Muscle of leg (tissue), 11 donors: ENCODE measurements around the gene NANOS1. TPM values are rescaled to one million over a fixed set of nuclear protein-coding genes. Genes with fewer than 3 reads are reported as not detected.
"Not testable (repeated sequence)": the region's sequence is repeated elsewhere in the genome, so short reads cannot be mapped to it uniquely, and the experiment has no call there.

ENCODE experiments used
- DNase-seq: peaks from one replicate; pipeline ENCODE4 v3.0.0; 2013
- H3K27ac ChIP-seq: one replicate; pipeline ENCODE4 v1.5.1; 2013; ENCODE audit warnings: mild to moderate bottlenecking, low read length, control low read depth
- H3K27me3 ChIP-seq: one replicate; pipeline ENCODE4 v1.6.1; 2013; ENCODE audit warnings: low read length; ENCODE audit not compliant: control insufficient read depth, insufficient read depth
- H3K36me3 ChIP-seq: one replicate; pipeline ENCODE4 v1.6.1; 2013; ENCODE audit warnings: low read length; ENCODE audit not compliant: control insufficient read depth, insufficient read depth
- H3K4me1 ChIP-seq: one replicate; pipeline ENCODE4 v1.6.1; 2013; ENCODE audit warnings: low read length; ENCODE audit not compliant: control insufficient read depth, insufficient read depth
- H3K4me3 ChIP-seq: one replicate; pipeline ENCODE4 v1.5.1; 2013; ENCODE audit warnings: low read length, control low read depth
- H3K9me3 ChIP-seq: replicated peaks from 2 replicates; pipeline ENCODE4 v1.6.1; 2013; ENCODE audit warnings: low read depth, low read length; ENCODE audit not compliant: control insufficient read depth
- WGBS: methylation state at CpG from one replicate; pipeline ENCODE4 v1.1.5; 2013; ENCODE audit warnings: missing lambda C conversion rate; ENCODE audit not compliant: insufficient coverage; 5-methylcytosine and 5-hydroxymethylcytosine counted together
- polyA plus RNA-seq, 8 donors: library from polyadenylated mRNA; unstranded; fragments of 120-200 nt; gene quantifications; one replicate each; pipeline versions ENCODE4 v1.2.1 to v1.2.3, GENCODE V29; 2013; ENCODE audit warnings: inconsistent platforms in 1 of 8, low replicate concordance in 1 of 8; ENCODE audit not compliant: insufficient read length in 8 of 8, insufficient read depth in 1 of 8
- total RNA-seq: library from RNA; stranded (reverse); fragments of 120-200 nt; gene quantifications from one replicate; pipeline ENCODE4 v1.2.4, GENCODE V29; 2013

The NANOS1 gene
- total and polyA plus RNA-seq, 9 donors = 3.7 to 10.0 (median 5.8) TPM

DNA sequence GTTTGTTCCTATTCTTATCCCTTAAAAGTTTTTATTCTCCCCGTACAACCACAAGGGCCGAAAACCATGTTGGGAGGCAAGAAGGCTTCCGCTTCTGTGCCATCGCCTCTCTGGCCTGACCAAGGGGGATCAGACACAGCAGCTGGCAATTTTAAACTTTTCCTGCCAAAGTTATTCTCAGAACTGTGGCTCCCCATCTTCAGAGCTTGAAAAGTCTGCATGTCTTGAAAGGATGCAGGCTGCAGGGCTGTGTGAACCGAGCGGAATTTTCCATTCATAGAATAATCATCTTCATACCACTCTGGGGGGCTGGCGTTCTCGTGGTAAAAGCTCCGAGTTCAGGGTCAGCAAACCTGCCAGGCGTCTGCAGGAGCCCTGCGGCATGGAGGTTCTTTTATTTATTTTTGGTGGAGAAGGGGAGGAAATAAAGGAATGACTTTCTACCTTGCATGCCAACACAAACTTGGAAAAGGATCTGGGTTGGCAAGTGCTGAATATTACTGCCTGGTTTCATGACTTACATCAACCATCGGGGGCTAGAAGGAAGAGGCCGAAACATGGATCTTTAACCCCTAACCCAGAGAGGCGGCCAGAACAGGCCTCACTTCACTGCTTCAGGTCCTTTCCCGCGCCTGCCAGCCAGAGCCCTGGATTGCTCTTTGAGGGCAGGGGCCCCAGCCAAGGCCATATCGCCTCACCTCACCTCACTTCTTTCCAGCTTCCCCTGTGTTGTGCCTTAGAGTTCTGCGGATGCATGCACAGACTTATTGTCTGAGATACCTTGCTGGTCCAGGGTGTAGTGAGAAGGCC lies 3.0 kb upstream of the NANOS1 start:
- 71% methylated on average over 6 of the region's 18 CpGs for WGBS
- H3K9me3 ChIP-seq = no peaks in the 10 kb centered on the region
- peaks cover 32% of the 10 kb centered on the region for H3K4me1 ChIP-seq
- DNase-seq = no peak
- no peak overlapping the region for H3K27ac ChIP-seq
- no peaks in the 10 kb centered on the region for H3K36me3 ChIP-seq
- H3K4me3 ChIP-seq = no peak overlapping the region
- H3K27me3 ChIP-seq = peaks cover 3% of the 10 kb centered on the region

GRCh38 chr10:119028445-119028899 lies 1.0 kb upstream of the NANOS1 start:
- not testable (repeated sequence) for H3K27ac ChIP-seq, H3K9me3 ChIP-seq, H3K36me3 ChIP-seq, DNase-seq, H3K27me3 ChIP-seq
- Histone ChIP-seq H3K4me1 (peaks cover 32% of the 10 kb centered on the region), H3K4me3 (peak overlapping the region; percentile 36)
- WGBS = 53% methylated on average over 8 of the region's 10 CpGs

DNA sequence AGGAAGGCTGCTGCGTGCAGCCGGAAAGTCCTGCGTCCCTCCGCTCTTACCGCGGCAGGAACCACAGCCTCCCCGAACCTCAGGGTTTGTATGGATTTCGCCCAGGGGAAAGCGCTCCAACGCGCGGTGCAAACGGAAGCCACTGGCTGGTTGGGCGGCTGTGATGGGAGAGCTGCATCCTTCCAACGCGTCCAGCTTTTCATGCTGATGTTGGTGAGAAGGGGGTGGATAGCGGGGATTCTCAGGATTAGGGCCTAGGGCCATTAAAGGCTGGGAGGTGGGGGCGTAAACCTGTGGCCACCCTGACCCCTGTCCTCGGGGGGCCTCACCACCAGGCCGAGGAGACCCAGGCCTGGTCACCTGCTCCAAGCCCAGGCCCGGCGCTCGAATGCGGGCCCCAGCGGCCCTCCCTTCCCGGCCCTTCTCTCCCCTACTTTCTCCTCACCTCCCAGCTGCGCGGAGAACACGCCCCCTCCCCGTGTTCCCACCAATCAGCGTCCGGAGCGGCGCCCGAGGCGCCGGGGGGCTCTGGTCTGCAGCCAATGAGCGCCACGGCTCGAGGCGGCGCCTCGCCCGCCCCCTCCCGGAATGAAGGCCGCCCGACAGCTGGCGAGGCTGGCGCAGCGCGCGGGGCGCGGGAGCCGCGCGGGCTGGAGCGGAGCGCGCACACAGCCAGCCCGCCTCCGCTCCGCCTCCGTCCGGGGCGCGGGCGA lies 458 bp upstream of the NANOS1 start:
- H3K4me3 ChIP-seq = peak overlapping the region; percentile 36
- under 1% methylated on average over 65 of the region's 68 CpGs for WGBS
- peaks cover 32% of the 10 kb centered on the region for H3K4me1 ChIP-seq
- H3K9me3 ChIP-seq = no peaks in the 10 kb centered on the region
- H3K27me3 ChIP-seq = no peaks in the 10 kb centered on the region
- peak overlapping the region; percentile 84 for H3K27ac ChIP-seq
- DNase-seq = peak; percentile 95
- H3K36me3 ChIP-seq = peaks cover 7% of the 10 kb centered on the region

DNA sequence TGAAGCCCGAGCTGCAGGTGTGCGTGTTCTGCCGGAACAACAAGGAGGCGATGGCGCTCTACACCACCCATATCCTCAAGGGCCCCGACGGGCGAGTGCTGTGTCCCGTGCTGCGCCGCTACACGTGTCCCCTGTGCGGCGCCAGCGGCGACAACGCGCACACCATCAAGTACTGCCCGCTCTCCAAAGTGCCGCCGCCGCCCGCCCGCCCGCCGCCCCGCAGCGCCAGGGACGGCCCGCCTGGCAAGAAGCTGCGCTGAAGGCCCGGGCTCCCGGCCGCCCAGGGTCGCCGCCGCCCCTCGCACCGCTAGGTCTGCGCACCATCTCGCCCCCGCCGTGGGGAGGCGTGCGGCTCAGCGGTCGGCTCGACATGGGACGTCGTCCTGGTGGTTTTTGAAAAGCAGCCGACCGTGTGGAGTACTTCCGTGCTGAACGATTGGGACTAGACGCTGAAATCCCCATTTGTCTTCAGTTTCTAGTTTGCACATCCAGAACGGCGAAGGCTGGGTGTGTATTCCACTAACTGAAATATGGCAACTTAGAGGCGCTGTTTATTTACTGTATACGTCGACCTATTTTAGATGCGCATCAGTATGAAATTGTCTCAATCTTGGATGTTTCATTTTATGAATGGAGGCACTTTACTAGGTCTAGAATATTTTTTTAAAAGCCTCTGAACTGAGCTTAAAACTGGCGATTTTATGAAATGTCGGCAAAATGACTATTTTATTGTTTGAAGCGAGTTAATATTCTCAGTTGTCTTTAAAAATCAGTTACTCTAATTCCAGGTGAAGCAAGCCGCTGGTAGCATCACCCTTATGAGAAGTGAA lies 1.1 kb downstream of the NANOS1 start:
- WGBS = under 1% methylated on average over 56 of the region's 65 CpGs
- DNase-seq = peak; percentile 60
- H3K27me3 ChIP-seq = no peaks in the 10 kb centered on the region
- no peaks in the 10 kb centered on the region for H3K9me3 ChIP-seq
- H3K36me3 ChIP-seq = peaks cover 10% of the 10 kb centered on the region
- no peak overlapping the region for H3K27ac ChIP-seq
- peak overlapping the region; percentile 36 for H3K4me3 ChIP-seq
- H3K4me1 ChIP-seq = peaks cover 26% of the 10 kb centered on the region

DNA sequence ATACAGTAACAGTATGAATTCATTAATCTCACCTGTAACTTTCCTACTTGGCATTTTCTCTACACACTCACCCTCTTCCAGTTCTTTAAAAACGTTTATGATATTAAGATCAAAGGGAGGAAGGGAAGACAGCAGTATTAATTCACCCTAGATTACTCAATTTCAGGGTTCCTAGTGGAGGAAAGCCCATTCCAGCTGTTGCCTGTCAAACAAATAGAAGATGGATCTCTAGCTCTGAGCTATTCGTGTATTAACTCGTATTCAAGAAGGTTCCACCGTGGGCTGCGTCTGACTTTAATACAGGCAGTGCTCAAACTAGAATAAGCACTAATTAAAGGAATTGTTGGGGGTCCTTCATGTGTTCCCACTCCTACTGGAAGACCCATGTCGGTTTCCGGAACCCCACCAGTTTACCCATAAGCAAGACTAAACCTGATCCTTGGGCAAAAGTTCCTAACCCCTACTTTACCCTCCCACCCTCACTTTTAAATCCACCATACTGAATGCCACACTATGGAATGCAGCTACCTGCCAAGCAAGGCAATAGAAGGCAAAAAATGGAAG lies 2.1 kb downstream of the NANOS1 start:
- Histone ChIP-seq H3K27ac (no peak overlapping the region), H3K36me3 (peaks cover 13% of the 10 kb centered on the region), H3K9me3 (no peaks in the 10 kb centered on the region), H3K27me3 (no peaks in the 10 kb centered on the region), H3K4me3 (no peak overlapping the region), H3K4me1 (peaks cover 16% of the 10 kb centered on the region)
- WGBS = no CpG with 5 or more reads among the region's 7 CpGs
- DNase-seq = no peak

DNA sequence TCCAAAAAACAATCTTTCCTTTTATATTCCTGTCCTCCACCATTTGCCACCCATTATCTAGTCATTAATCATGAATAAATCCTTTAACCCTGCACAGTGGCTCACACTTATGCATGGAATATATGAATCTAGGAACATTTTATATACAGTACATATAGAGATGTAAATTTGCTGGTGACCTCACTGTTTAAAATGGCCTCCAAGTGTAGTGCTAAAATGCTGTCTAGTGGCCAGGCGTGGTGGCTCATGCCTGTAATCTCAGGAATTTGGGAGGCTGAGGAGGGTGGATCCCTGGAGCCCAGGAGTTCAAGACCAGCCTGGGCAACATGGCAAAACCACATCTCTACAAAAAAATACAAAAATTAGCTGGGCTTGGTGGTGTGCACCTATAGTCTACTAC lies 9.6 kb downstream of the NANOS1 start:
- no CpG with 5 or more reads among the region's 1 CpG for WGBS

DNA sequence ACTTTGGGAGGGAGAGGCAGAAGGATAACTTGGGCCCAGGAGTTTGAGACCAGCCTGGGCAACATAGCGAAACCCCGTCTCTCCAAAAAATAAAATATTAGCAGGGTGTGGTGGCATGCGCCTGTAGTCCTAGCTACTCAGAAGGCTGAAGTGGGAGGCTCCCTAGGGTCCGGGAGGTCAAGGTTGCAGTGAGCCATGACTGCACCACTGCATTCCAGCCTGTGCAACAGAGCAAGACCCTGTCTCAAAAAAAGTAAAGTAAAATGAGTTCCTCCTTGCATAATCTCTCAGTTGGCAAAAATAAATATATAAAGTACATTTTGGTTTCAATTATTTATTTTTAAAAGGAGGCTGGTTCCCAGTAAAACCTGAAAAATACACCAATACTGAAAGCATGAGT lies 11.8 kb downstream of the NANOS1 start:
- Histone ChIP-seq H3K4me1 (no peaks in the 10 kb centered on the region), H3K9me3 (no peaks in the 10 kb centered on the region), H3K27ac (no peak overlapping the region), H3K36me3 (peaks cover 75% of the 10 kb centered on the region), H3K27me3 (no peaks in the 10 kb centered on the region), H3K4me3 (no peak overlapping the region)
- no CpG with 5 or more reads among the region's 4 CpGs for WGBS
- no peak for DNase-seq

More for the DNA sequence above, 9.6 kb downstream of the NANOS1 start:
- no peak overlapping the region for H3K27ac ChIP-seq
- H3K9me3 ChIP-seq = no peaks in the 10 kb centered on the region
- H3K27me3 ChIP-seq = no peaks in the 10 kb centered on the region
- H3K4me3 ChIP-seq = no peak overlapping the region
- no peak for DNase-seq
- peaks cover 64% of the 10 kb centered on the region for H3K36me3 ChIP-seq
- no peaks in the 10 kb centered on the region for H3K4me1 ChIP-seq

DNA sequence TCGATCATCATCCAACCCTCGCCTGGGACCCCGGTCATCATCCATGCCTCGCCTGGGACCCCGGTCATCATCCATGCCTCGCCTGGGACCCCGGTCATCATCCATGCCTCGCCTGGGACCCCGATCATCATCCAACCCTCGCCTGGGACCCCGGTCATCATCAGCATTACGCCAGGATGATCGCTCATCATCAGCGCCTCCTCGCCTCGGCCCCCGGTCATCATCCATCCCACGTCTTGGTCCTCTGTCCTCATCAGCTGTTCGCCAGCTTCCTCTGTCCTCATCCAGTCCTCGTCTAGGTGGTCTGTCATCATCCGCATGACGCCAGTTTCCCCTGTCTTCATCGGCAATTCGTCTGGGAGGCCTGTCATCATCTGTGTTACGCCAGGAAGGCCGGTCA lies 12.7 kb downstream of the NANOS1 start:
- WGBS = 91% methylated on average over 26 of the region's 26 CpGs
- no peaks in the 10 kb centered on the region for H3K9me3 ChIP-seq

GRCh38 chr10:119045561-119045960 lies 16.0 kb downstream of the NANOS1 start:
- H3K4me3 ChIP-seq = no peak overlapping the region
- no peak for DNase-seq
- H3K9me3 ChIP-seq = no peaks in the 10 kb centered on the region
- no peak overlapping the region for H3K27ac ChIP-seq
- H3K36me3 ChIP-seq = peaks cover 79% of the 10 kb centered on the region
- no peaks in the 10 kb centered on the region for H3K27me3 ChIP-seq
- WGBS = 70% methylated on average over 2 of the region's 7 CpGs
- no peaks in the 10 kb centered on the region for H3K4me1 ChIP-seq

More for the DNA sequence above, 12.7 kb downstream of the NANOS1 start:
- H3K27me3 ChIP-seq = no peaks in the 10 kb centered on the region
- no peak for DNase-seq
- H3K4me3 ChIP-seq = no peak overlapping the region
- no peaks in the 10 kb centered on the region for H3K4me1 ChIP-seq
- H3K36me3 ChIP-seq = peaks cover 77% of the 10 kb centered on the region
- no peak overlapping the region for H3K27ac ChIP-seq
